ENCODE data around the gene DNTTIP2.
A peak's percentile ranks its signal among the peaks of the same experiment; 100 is the strongest.

The DNTTIP2 gene

DNA sequence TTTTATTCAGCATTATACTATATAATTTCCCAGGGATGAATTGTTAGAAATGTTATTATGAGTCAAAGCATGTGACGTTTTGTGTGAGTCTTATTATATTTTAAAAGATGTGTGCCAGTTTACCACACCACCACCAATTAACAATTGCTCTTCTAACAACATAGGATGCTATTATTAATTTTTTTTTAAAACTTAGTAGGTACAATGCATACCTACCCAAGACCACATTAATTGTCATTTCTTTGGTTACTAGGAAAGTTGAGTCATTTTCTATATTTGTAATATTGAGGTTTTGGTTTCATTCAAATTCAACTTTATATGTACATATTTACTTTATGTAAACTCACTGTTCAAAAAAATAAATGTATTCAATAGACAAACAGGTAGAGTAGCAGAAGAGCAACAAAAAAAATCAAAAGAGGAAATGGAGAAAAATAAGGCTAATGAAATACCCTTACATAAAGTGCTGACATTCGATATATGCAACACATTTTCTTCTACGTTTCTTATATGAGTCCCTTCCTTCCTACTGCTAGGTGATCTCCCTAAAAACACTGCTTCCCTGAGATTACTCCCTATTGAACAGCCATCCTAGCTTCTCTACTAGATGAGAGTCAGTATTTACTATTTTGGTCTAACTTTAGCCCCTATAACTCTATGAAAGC, 20.7 kb upstream of the DNTTIP2 start:
- TF ChIP-seq CTCF (conservative IDR thresholded peaks at IDR 0.05), result no peak

GRCh38 chr1:93888900-93889299, 9.9 kb upstream of the DNTTIP2 start:
- no peak for TF ChIP-seq CTCF (conservative IDR thresholded peaks at IDR 0.05)
- no peak overlapping the region for H3K27ac ChIP-seq

More for the DNA sequence above, 20.7 kb upstream of the DNTTIP2 start:
- no peak overlapping the region for H3K27ac ChIP-seq

- H3K27ac ChIP-seq, result no peak overlapping the region
- no peak for TF ChIP-seq CTCF (conservative IDR thresholded peaks at IDR 0.05)
These were observed 3.3 kb upstream of the DNTTIP2 start for GRCh38 chr1:93882269-93882668.

DNA sequence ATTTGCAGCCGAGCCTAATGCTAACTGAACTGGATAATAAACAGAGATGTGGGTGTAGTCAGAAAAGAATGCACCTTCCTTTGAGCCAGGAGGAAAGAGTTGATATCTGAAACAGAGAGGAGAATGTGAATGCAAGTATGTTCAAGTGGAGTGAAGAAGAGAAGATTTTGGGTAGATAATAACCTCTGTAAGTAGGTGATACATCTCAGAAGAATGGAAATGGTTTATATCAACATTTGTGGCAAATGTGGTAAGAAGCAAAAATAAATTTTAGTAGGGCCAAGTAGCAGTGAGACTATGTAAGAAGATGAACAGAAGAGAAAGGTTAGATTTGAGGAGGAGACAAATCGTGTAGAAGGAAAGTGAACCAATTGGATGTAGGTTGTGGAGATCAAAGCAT, 1.7 kb upstream of the DNTTIP2 start:
- no peak overlapping the region for H3K27ac ChIP-seq
- no peak for TF ChIP-seq CTCF (conservative IDR thresholded peaks at IDR 0.05)

DNA sequence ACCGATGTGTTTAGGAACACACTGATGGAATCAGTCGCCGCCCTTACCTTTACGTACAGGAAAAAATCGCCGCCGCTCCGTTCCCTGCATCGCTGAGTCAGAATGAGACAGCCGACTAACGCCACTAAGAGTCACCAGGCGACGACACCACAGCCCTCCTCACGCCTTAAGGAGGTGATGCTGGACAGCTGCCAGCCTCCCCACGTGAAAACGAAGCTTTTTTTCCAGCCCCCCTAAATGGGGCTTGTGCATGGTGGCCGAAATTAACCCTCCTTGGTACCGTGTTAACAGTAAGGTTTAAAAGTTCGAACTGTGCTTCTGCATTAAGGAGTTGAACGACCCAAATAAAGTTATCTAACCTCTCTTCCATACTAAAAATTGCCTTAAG, 511 bp downstream of the DNTTIP2 start:
- TF ChIP-seq CTCF (conservative IDR thresholded peaks at IDR 0.05), result no peak
- H3K27ac ChIP-seq, result peak overlapping the region; percentile 87

- no peak for TF ChIP-seq CTCF (conservative IDR thresholded peaks at IDR 0.05)
- H3K27ac ChIP-seq, result peak overlapping the region; percentile 87; the same call in 1 of the 2 replicates
These were observed 1.5 kb downstream of the DNTTIP2 start for GRCh38 chr1:93877529-93877928.

- no peak overlapping the region for H3K27ac ChIP-seq
- TF ChIP-seq CTCF (conservative IDR thresholded peaks at IDR 0.05), result no peak
These were observed 2.8 kb downstream of the DNTTIP2 start for GRCh38 chr1:93876244-93876643.

All from VCaP (cell line).